Measurements from ENCODE around the gene CEP162. TPM values are rescaled to one million over a fixed set of nuclear protein-coding genes. Genes with fewer than 3 reads are reported as not detected.

CEP162 gene
- total RNA-seq, 1 experiment from 2014 or later = 12.1 TPM

DNA sequence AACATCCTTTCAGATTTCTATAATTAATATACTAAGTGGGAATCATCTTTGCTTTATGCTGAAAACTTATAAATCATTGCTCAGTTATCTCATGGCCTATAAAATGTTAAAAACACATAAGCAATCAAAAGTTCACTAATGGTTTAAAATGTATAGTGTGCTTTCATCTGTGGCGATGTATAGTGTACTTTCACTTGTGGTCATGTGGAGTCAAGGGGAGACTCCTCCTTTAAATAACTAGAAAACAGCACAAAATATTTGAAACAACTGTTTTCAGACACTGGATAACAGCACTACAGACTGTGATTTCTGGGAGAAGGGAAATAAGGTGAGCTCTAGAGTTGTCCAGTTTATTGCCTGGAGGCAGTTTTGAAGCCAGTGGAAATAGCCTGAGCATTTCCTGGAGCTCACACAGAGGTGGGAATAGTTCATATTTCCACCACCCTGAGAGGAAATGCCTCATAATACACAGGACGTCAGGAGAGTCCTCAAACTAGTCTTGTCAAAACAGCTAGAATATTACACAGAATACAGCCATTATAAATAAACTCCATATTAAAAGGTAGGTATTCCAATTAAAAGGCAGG, 89.4 kb downstream of the CEP162 start:
- no peaks in the 10 kb centered on the region for H3K9me3 ChIP-seq (ENCODE audit: low read depth, low read length, poor library complexity, severe bottlenecking)
- H3K27me3 ChIP-seq (replicated peaks; ENCODE audit: insufficient read depth, low read depth, low read length, poor library complexity) = no peaks in the 10 kb centered on the region
- intact Hi-C loops (cut with micrococcal nuclease; ENCODE audit: unreplicated experiment) = no loop called here
- no peak for TF ChIP-seq EZH2 (IDR thresholded peaks at IDR 0.05; ENCODE audit: borderline replicate concordance, low read depth, low read length, poor library complexity, severe bottlenecking)
- TF ChIP-seq, protein P1, sequence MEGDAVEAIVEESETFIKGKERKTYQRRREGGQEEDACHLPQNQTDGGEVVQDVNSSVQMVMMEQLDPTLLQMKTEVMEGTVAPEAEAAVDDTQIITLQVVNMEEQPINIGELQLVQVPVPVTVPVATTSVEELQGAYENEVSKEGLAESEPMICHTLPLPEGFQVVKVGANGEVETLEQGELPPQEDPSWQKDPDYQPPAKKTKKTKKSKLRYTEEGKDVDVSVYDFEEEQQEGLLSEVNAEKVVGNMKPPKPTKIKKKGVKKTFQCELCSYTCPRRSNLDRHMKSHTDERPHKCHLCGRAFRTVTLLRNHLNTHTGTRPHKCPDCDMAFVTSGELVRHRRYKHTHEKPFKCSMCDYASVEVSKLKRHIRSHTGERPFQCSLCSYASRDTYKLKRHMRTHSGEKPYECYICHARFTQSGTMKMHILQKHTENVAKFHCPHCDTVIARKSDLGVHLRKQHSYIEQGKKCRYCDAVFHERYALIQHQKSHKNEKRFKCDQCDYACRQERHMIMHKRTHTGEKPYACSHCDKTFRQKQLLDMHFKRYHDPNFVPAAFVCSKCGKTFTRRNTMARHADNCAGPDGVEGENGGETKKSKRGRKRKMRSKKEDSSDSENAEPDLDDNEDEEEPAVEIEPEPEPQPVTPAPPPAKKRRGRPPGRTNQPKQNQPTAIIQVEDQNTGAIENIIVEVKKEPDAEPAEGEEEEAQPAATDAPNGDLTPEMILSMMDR (conservative IDR thresholded peaks at IDR 0.05; ENCODE audit: low read depth, low read length) = no peak
- H3K36me3 ChIP-seq (ENCODE audit: insufficient read depth, low read length, poor library complexity, severe bottlenecking) = peaks cover 4% of the 10 kb centered on the region
- H3K4me3 ChIP-seq (ENCODE audit: low read depth, low read length, poor library complexity, severe bottlenecking) = no peak overlapping the region
- ChIA-PET CTCF (no interaction called here), POLR2A (ENCODE audit: low non-redundant PET) (no interaction called here)
- peak overlapping the region; percentile 30 for H3K27ac ChIP-seq (ENCODE audit: low read depth, low read length, poor library complexity, severe bottlenecking)
- BruUV-seq (replicated peaks) = no TSS peak
- no peak for DNase-seq (ENCODE audit: low spot score)
- peaks cover 17% of the 10 kb centered on the region for H3K4me1 ChIP-seq (ENCODE audit: insufficient read depth, low read length, poor library complexity, severe bottlenecking)

DNA sequence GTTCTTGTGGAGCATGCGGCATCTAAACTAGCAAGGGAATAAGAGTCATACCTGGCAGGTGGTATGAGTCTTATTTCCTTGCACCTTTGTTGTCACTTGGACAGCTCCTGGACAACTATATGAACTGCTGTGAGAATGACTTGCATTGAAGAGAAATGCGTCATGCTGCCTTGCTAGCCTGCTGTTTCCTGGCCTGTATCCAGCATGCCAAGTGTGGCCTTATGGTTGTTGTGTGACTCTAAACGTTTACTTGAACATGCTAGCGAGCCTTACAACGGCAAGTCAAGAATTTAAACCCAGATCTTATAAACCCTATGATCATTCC, 90.4 kb downstream of the CEP162 start:
- H3K27ac ChIP-seq (ENCODE audit: low read depth, low read length, poor library complexity, severe bottlenecking) = peak overlapping the region; percentile 21
- no peaks in the 10 kb centered on the region for H3K27me3 ChIP-seq (replicated peaks; ENCODE audit: insufficient read depth, low read depth, low read length, poor library complexity)
- no TSS peak for BruUV-seq (replicated peaks)
- no peak overlapping the region for H3K4me3 ChIP-seq (ENCODE audit: low read depth, low read length, poor library complexity, severe bottlenecking)
- H3K36me3 ChIP-seq (ENCODE audit: insufficient read depth, low read length, poor library complexity, severe bottlenecking) = peaks cover 4% of the 10 kb centered on the region
- CTCF ChIA-PET = no interaction called here
- H3K4me1 ChIP-seq (ENCODE audit: insufficient read depth, low read length, poor library complexity, severe bottlenecking) = peaks cover 17% of the 10 kb centered on the region
- H3K9me3 ChIP-seq (ENCODE audit: low read depth, low read length, poor library complexity, severe bottlenecking) = no peaks in the 10 kb centered on the region
- POLR2A ChIA-PET (ENCODE audit: low non-redundant PET) = no interaction called here
- DNase-seq (ENCODE audit: low spot score) = peak; percentile 85
- intact Hi-C loops (cut with micrococcal nuclease; ENCODE audit: unreplicated experiment) = no loop called here
- no peak for TF ChIP-seq EZH2 (IDR thresholded peaks at IDR 0.05; ENCODE audit: borderline replicate concordance, low read depth, low read length, poor library complexity, severe bottlenecking)
- TF ChIP-seq, protein P1 (conservative IDR thresholded peaks at IDR 0.05; ENCODE audit: low read depth, low read length) = no peak

DNA sequence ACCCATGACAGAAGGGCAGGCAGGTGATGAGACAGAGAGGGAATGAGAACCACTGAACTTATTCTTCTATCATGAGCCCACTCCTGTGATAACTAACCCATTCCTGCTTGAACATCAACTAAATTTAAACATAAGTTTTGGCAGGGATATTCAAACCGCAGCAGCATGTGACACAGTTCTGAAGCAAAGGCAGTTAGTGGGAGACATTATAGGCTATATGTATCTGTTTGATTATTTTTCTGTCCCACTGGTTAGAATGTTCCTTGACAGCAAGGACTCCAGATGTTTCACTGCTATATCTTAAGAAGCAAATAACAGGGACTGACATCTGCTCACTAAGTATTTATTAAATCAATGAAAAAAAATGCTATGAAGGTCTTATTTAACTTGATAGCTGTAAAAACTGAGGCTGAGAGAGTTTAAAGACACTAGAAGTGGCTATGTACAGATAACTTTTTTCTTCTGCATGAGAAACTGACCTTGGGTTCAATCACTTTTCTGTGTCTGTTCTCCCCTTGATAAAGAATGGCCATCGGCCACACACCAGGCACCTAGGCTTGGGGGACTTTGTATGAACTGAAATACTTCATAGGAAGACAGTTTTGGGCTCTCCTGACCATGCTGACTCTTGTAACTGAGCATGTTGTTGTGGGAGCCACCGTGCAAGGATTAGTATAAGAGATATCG, 90.9 kb downstream of the CEP162 start:
- intact Hi-C loops (cut with micrococcal nuclease; ENCODE audit: unreplicated experiment) = no loop called here
- POLR2A ChIA-PET (ENCODE audit: low non-redundant PET) = no interaction called here
- no TSS peak for BruUV-seq (replicated peaks)

More for the DNA sequence above, 90.9 kb downstream of the CEP162 start:
- H3K4me1 ChIP-seq (ENCODE audit: insufficient read depth, low read length, poor library complexity, severe bottlenecking) = peaks cover 17% of the 10 kb centered on the region
- H3K36me3 ChIP-seq (ENCODE audit: insufficient read depth, low read length, poor library complexity, severe bottlenecking) = peaks cover 4% of the 10 kb centered on the region
- H3K9me3 ChIP-seq (ENCODE audit: low read depth, low read length, poor library complexity, severe bottlenecking) = no peaks in the 10 kb centered on the region
- peak overlapping the region; percentile 21 for H3K27ac ChIP-seq (ENCODE audit: low read depth, low read length, poor library complexity, severe bottlenecking)
- H3K4me3 ChIP-seq (ENCODE audit: low read depth, low read length, poor library complexity, severe bottlenecking) = no peak overlapping the region
- DNase-seq (ENCODE audit: low spot score) = no peak
- TF ChIP-seq, protein P1 (conservative IDR thresholded peaks at IDR 0.05; ENCODE audit: low read depth, low read length) = no peak
- TF ChIP-seq EZH2 (IDR thresholded peaks at IDR 0.05; ENCODE audit: borderline replicate concordance, low read depth, low read length, poor library complexity, severe bottlenecking) = no peak
- CTCF ChIA-PET = no interaction called here
- H3K27me3 ChIP-seq (replicated peaks; ENCODE audit: insufficient read depth, low read depth, low read length, poor library complexity) = no peaks in the 10 kb centered on the region

Measured in A673 (cell line).